Retinal pigment epithelial cell (primary cell): ENCODE data around the gene ARSA.

Source experiments
- DNase-seq: peaks from one replicate; pipeline ENCODE4 v3.0.0-alpha.2; 2010; ENCODE audit warnings: low read depth
- H3K4me3 ChIP-seq: 2 replicates; pipeline ENCODE4 v1.5.1; 2011; ENCODE audit warnings: mild to moderate bottlenecking, low read length, control low read depth, moderate library complexity
- CTCF ChIP-seq: conservative IDR thresholded peaks from 2 replicates; pipeline ENCODE4 v1.5.1; 2011; ENCODE audit warnings: low read depth, low read length, control low read depth, inconsistent platforms

Gene ARSA

GRCh38 chr22:50627642-50628542 is at the start of gene ARSA:
Gene ARSA (minus strand): TSS chr22:50628152. CDS start chr22:50627779, 373 bp downstream.
- DNase-seq: no peak

GRCh38 chr22:50676661-50677492 is 48.9 kb upstream of the ARSA start:
- no peak overlapping the region for H3K4me3 ChIP-seq
- TF ChIP-seq CTCF: no peak
- no peak for DNase-seq

More at GRCh38 chr22:50627642-50628542, at the start of gene ARSA:
- TF ChIP-seq CTCF: peak; percentile 34
- H3K4me3 ChIP-seq: peak within 1 kb of the TSS; percentile 79

DNA sequence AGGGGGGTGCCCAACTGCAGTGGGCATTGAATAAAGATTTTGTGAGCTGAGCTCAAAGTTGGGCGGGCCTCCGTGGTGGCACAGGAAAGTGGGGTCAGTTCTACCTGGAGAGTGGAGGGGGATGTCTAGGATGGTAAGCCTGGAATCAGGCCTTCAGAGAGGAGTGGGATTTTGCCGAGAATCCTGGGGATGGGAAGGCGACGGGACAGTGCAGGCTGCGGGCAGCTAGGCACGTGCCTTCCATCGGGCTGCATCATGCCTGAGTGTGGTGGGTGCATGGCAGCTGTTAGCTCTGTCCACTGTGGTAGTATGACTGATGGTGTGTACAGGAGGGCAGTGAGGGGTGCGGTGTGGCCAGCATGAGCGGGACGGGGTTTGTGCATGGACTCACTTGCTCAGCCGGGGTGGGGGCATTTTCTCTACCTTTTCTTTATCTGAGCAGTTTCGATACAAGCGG is 48.3 kb upstream of the ARSA start:
- TF ChIP-seq CTCF: no peak
- DNase-seq: no peak
- H3K4me3 ChIP-seq: no peak overlapping the region

DNA sequence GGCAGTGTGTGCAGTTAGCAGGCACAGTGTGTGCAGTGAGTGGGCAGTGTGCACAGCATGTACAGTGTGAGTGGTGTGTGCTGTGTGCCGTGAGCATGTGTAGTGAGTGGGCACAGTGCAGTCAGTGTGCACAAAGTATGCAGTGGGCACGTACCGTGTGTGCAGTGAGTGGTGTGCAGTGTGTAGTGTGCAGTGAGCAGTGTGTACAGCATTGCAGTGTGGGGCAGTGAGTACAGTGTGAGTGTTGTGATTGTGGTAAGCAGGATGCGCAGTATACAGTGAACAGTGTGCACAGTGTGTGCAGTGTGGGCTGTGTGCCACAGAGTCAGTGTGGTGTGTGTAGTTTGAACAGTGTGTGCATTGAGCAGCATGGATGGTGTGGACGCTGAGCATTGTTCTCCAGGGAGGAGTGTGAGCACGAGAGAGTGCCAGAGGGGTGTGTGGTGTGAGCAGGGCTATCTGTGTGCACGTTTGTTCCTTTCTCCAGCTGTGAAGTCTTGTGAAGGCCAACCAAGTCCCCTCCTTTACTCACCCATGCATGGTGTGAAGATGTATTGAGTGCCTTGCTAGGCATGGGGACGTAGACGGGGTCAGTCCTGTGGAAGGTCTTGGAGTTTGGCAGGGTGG is 47.7 kb upstream of the ARSA start:
- no peak overlapping the region for H3K4me3 ChIP-seq
- no peak for TF ChIP-seq CTCF
- DNase-seq: no peak

DNA sequence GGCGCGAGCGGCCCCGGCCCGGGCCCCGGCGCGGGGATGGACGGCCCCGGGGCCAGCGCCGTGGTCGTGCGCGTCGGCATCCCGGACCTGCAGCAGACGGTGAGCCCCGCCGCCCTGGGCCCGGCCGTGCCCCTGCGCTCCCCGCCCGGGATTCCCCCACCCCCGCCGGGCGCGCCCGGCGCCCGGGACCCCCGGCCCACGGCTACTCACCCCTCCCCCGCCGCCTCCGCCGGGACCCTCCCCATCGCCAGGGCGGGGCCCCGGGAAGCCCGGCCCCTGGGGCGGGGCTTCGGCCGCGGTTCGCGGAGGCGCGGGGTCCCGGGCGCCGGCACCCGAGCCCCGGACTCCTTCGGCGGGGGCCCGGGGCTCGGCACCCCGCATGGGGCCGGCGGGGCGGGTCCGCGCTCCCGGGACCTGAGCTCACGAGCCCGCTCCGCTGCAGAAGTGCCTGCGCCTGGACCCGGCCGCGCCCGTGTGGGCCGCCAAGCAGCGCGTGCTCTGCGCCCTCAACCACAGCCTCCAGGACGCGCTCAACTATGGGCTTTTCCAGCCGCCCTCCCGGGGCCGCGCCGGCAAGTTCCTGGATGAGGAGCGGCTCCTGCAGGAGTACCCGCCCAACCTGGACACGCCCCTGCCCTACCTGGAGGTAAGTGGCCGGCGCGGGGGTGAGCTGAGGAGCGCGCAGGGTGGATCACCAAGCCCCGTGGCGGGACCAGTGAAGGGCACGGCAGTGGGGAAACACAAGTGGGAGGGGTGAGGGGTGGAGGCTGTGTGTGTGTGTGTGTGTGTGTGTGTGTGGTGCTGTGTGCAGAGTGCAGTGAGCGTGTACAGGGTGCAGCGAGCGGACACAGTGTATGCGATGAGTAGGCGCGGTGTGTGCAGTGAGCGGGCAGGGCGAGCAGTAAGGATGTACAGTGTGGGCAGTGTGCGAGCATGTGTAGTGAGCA is 46.9 kb upstream of the ARSA start:
- DNase-seq: no peak
- no peak for TF ChIP-seq CTCF
- H3K4me3 ChIP-seq: peak overlapping the region; percentile 17

DNA sequence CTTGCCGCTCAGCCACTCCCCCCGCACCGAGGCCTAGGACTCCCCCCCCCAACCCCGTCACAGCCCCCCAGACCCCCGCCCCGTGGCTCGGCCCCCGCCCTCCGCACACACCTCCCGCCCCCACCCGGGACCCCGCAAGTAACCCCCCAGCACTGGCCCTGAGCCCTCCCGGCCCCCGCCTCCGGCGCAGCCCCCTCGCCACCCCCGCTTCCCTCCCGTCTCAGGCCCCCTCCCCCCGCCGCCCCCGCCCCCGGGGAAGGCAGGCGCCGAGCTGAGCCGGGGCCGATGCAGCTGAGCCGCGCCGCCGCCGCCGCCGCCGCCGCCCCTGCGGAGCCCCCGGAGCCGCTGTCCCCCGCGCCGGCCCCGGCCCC is 46.2 kb upstream of the ARSA start:
- H3K4me3 ChIP-seq: no peak overlapping the region
- TF ChIP-seq CTCF: no peak

More for the DNA sequence above, 46.2 kb upstream of the ARSA start:
- DNase-seq: no peak
